Motor neuron (in vitro differentiated cells): Measurements from ENCODE around the gene FUBP1. TPM values are rescaled to one million over a fixed set of nuclear protein-coding genes. Genes with fewer than 3 reads are reported as not detected.
"Not testable (repeated sequence)": the region's sequence is repeated elsewhere in the genome, so short reads cannot be mapped to it uniquely, and the experiment has no call there.

ENCODE experiments used
- ATAC-seq, 8 experiments: fragments of 200-7000 bp; cut with Tn5 transposase; replicated peaks in 6 of 8; 2 replicates each; pipeline ENCODE4 v1.8.0; 2021; ENCODE audit warnings: mild to moderate bottlenecking in 8 of 8, moderate library complexity in 8 of 8
- H3K27ac ChIP-seq, 2 donors: fragments of 250-450 bp; sonication (Bioruptor Pico); 2 replicates each; pipeline ENCODE4 v1.9.0; 2021; ENCODE audit warnings: antibody characterized with exemption in 2 of 2, mild to moderate bottlenecking in 2 of 2, moderate library complexity in 1 of 2
- H3K4me1 ChIP-seq, 2 donors: fragments of 250-450 bp; sonication (Bioruptor Pico); replicated peaks in 1 of 2; 2 replicates each; pipeline ENCODE4 v1.6.1; 2021; ENCODE audit warnings: antibody characterized with exemption in 2 of 2, mild to moderate bottlenecking in 2 of 2, moderate library complexity in 1 of 2
- H3K4me3 ChIP-seq, 5 donors: fragments of 250-450 bp; sonication (Bioruptor Pico); 2 replicates each; pipeline ENCODE4 v1.9.0; 2021; ENCODE audit warnings: antibody characterized with exemption in 5 of 5, mild to moderate bottlenecking in 5 of 5, moderate library complexity in 4 of 5
- WGBS, 10 experiments: fragments of 450-650 bp; shearing (Covaris generic); methylation state at CpG; one replicate each; pipeline ENCODE4 v1.0.0; 2022; 5-methylcytosine and 5-hydroxymethylcytosine counted together
- in situ Hi-C, 9 experiments: fragments of 400-800 bp; cut with MboI; loops; one replicate each; pipeline ENCODE4 v1.15.0; 2021; ENCODE audit warnings: low sequenced_read_pairs in 9 of 9, low pct_unique_long_range_greater_than_20kb in 2 of 9; ENCODE audit not compliant: unreplicated experiment in 9 of 9
- total RNA-seq, 8 experiments: library from RNA; unstranded; fragments of 300-600 nt; gene quantifications; 2 replicates each; pipeline versions ENCODE4 v1.2.3 to v1.2.4, GENCODE V29; 2022

FUBP1 gene
- total RNA-seq, 8 experiments from 2014 or later, result 54.7 to 380 (median 234) TPM

DNA sequence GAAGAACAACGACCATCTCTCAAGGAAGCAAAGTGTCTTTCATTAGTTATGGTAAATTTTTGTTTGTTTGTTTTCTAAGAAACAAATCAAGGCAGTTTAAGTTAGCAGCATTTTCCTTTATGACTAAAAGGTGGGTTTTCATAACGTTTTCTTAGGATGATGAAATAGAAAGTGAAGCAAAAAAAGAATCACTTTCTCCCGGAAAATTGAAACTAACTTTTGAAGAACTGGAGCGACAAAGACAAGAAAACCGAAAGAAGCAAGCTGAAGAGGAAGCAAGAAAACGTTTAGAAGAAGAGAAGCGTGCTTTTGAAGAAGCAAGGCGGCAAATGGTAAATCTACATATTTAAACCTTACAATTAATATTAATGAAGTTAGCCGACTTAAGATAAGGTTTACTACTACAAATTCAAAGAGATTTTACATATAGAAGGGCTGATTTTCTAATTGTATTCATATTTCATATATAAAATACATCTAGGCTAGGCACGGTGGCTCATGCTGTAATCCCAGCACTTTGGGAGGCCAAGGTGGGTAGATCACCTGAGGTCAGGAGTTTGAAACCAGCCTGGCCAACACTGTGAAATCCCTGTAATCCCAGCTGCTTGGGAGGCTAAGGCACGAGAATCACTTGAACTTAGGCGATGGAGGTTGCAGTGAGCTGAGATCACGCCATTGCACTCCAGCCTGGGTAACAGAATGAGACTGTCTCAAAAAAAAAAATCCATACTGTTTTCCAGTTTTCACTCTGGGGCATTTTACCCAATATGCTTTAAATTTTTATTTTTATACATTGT, 52.1 kb downstream of the FUBP1 start:
- in situ Hi-C loops, result no loop called here
- 51 to 87% (median 79%) methylated on average over 1 to 13 of the region's 13 CpGs for WGBS, 10 experiments
- Histone ChIP-seq H3K27ac (no peak overlapping the region), H3K4me3 (no peak overlapping the region), H3K4me1 (no peaks in the 10 kb centered on the region)
- ATAC-seq, result no peak

DNA sequence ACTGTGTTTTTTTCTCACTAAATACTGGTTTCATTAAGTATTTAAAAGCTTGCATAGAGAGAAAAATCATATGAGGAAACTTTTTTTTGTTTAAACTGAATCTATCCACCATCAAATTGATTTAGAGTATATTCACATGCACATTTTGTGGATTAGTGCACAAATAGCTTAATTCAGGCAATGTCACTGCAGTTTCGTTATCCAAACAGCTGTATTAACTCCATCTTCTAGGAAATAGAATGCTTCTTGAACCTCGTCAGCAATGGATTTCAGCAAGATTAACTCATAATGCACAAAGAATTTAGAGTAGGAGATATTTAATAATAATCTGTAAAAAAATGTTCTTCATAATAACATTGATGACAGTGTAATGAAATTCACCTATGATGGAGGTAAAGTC, 52.9 kb downstream of the FUBP1 start:
- no peak overlapping the region for H3K27ac ChIP-seq
- H3K4me1 ChIP-seq, result no peaks in the 10 kb centered on the region
- ATAC-seq, result no peak
- WGBS, 10 experiments, result 17 to 100% (median 89%) methylated on average over 1 to 2 of the region's 2 CpGs; no CpG with 5 or more reads in 1 of the 10 experiments
- in situ Hi-C loops, result no loop called here
- no peak overlapping the region for H3K4me3 ChIP-seq

- 0 to 100% (median 94%) methylated on average over 1 of the region's 1 CpG; no CpG with 5 or more reads in 2 of the 10 experiments for WGBS, 10 experiments
- Histone ChIP-seq H3K4me3 (no peak overlapping the region), H3K27ac (no peak overlapping the region), H3K4me1 (no peaks in the 10 kb centered on the region)
- in situ Hi-C loops, result no loop called here
- ATAC-seq, result no peak
Measured at GRCh38 chr1:77925518-77925917, 53.4 kb downstream of the FUBP1 start.

- in situ Hi-C loops, result not testable (repeated sequence)
Measured at GRCh38 chr1:77918918-77919317, 60.0 kb downstream of the FUBP1 start.

GRCh38 chr1:77910116-77910515, 68.8 kb downstream of the FUBP1 start:
- H3K4me3 ChIP-seq, result no peak overlapping the region
- in situ Hi-C loops, result no loop called here
- ATAC-seq, result no peak
- WGBS, 10 experiments, result 33 to 100% (median 90%) methylated on average over 1 to 4 of the region's 4 CpGs; no CpG with 5 or more reads in 2 of the 10 experiments
- no peak overlapping the region for H3K27ac ChIP-seq
- H3K4me1 ChIP-seq, result no peaks in the 10 kb centered on the region

More at GRCh38 chr1:77918918-77919317, 60.0 kb downstream of the FUBP1 start:
- H3K27ac ChIP-seq, H3K4me3 ChIP-seq, H3K4me1 ChIP-seq, ATAC-seq: not testable (repeated sequence)
- WGBS, 10 experiments, result 50 to 97% (median 80%) methylated on average over 1 to 5 of the region's 5 CpGs; no CpG with 5 or more reads in 3 of the 10 experiments

GRCh38 chr1:77906624-77907023, 72.2 kb downstream of the FUBP1 start:
- 0 to 100% (median 89%) methylated on average over 1 of the region's 1 CpG; no CpG with 5 or more reads in 5 of the 10 experiments for WGBS, 10 experiments
- no peak for ATAC-seq
- H3K4me1 ChIP-seq, result no peaks in the 10 kb centered on the region
- no peak overlapping the region for H3K27ac ChIP-seq
- in situ Hi-C loops, result no loop called here
- H3K4me3 ChIP-seq, result no peak overlapping the region

GRCh38 chr1:77906019-77906545, 72.8 kb downstream of the FUBP1 start:
- WGBS, 10 experiments, result 80 to 100% (median 96%) methylated on average over 1 to 2 of the region's 2 CpGs; no CpG with 5 or more reads in 1 of the 10 experiments
- no peak for ATAC-seq

DNA sequence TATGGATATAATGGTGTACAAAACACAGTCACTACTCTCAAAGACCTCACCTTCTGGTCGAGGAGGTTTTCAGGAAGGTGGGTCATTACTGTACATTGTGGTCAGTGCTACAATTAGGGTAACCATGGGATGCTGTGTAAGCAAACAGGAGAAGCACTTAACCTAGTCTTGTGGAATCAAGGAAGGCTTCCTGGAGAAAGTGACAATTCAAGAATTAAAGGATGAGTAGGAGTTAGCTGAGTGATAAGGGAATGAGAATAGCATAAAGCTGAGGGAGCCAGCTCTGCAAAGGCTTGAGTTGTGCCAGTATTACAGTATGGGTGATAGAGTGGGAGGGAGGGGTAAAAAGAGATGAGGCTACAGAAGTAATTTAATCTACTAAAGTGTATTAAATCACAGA, 73.3 kb downstream of the FUBP1 start:
- in situ Hi-C loops, result no loop called here
- Histone ChIP-seq H3K27ac (no peak overlapping the region), H3K4me3 (no peak overlapping the region), H3K4me1 (no peaks in the 10 kb centered on the region)
- 0 to 100% (median 67%) methylated on average over 1 of the region's 1 CpG; no CpG with 5 or more reads in 1 of the 10 experiments for WGBS, 10 experiments
- no peak for ATAC-seq

More at GRCh38 chr1:77906019-77906545, 72.8 kb downstream of the FUBP1 start:
- Histone ChIP-seq H3K27ac (no peak overlapping the region), H3K4me1 (no peaks in the 10 kb centered on the region), H3K4me3 (no peak overlapping the region)
- in situ Hi-C loops, result no loop called here

GRCh38 chr1:77900687-77901293, 78.1 kb downstream of the FUBP1 start:
- WGBS, 10 experiments, result 13 to 53% (median 31%) methylated on average over 2 to 4 of the region's 4 CpGs; no CpG with 5 or more reads in 1 of the 10 experiments
- in situ Hi-C loops, result no loop called here
- H3K4me3 ChIP-seq, result no peak overlapping the region

DNA sequence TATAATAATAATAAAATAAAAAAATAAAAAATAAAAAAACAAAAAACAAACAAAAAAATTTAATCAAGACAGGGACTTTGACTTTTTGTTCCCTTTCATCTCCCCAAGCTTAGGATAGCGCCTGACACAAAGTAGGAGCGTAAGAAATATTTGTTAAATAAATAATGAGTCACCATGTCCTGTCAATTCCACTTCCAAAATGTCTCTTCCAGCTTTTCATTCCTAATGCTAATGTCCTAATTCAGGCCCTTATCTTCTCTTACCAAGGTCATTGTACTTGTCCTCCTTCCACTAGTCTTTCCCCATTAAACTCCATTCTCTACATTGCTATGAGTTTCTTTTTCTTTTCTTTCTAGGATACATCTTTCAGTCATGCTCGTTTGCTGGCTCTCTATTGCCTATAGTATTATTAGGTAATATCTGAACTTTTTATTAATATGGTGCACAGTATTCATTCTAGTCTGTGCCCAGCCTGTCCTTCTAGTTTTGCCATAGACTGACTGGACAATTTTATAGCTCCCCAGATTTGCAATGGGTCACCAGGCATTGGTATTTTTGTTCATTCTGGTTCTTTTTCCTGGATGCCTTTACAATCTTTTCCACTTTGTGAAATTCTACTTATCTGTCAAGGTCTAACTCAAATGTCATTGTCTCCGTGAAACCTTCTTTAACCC, 79.1 kb downstream of the FUBP1 start:
- Histone ChIP-seq H3K4me1 (no peaks in the 10 kb centered on the region), H3K4me3 (no peak overlapping the region), H3K27ac (no peak overlapping the region)
- WGBS, 10 experiments, result 70 to 100% (median 87%) methylated on average over 1 to 4 of the region's 4 CpGs
- in situ Hi-C loops, result no loop called here
- ATAC-seq, result no peak

More at GRCh38 chr1:77900687-77901293, 78.1 kb downstream of the FUBP1 start:
- peak in 4 of 8 experiments; percentile 41 to 58 (median 46) for ATAC-seq
- no peaks in the 10 kb centered on the region for H3K4me1 ChIP-seq
- no peak overlapping the region for H3K27ac ChIP-seq
